ENCODE results near the gene CHCHD4. TPM values are rescaled to one million over a fixed set of nuclear protein-coding genes. Genes with fewer than 3 reads are reported as not detected.
"Not testable (repeated sequence)": the region's sequence is repeated elsewhere in the genome, so short reads cannot be mapped to it uniquely, and the experiment has no call there.

Gene CHCHD4
- total RNA-seq, 3 donors from 2014 or later = 18.6 to 25.4 (median 24.2) TPM

- not testable (repeated sequence) for DNase-seq; H3K27me3 Mint-ChIP-seq (ENCODE audit: low read depth); ATAC-seq; H3K9me3 Mint-ChIP-seq; H3K4me1 Mint-ChIP-seq (ENCODE audit: low read depth); H3K4me3 Mint-ChIP-seq
- peaks cover 26% of the 10 kb centered on the region for H3K36me3 Mint-ChIP-seq (ENCODE audit: insufficient read depth)
These were observed 14.8 kb downstream of the CHCHD4 start for GRCh38 chr3:14109821-14110220.

GRCh38 chr3:14097616-14098391 is 26.9 kb downstream of the CHCHD4 start:
- Mint-ChIP-seq H3K36me3 (ENCODE audit: insufficient read depth) (no peaks in the 10 kb centered on the region), H3K4me1 (ENCODE audit: low read depth) (no peaks in the 10 kb centered on the region), H3K9me3 (peaks cover 11% of the 10 kb centered on the region), H3K27me3 (ENCODE audit: low read depth) (peaks cover 9% of the 10 kb centered on the region), H3K4me3 (no peak overlapping the region)
- DNase-seq (no peak), ATAC-seq (no peak)

- H3K4me1 Mint-ChIP-seq (ENCODE audit: low read depth) = no peaks in the 10 kb centered on the region
- no peak overlapping the region for H3K4me3 Mint-ChIP-seq
- ATAC-seq (no peak), DNase-seq (no peak)
- peaks cover 11% of the 10 kb centered on the region for H3K9me3 Mint-ChIP-seq
- H3K36me3 Mint-ChIP-seq (ENCODE audit: insufficient read depth) = no peaks in the 10 kb centered on the region
- H3K27me3 Mint-ChIP-seq (ENCODE audit: low read depth) = peaks cover 9% of the 10 kb centered on the region
These were observed 27.9 kb downstream of the CHCHD4 start for GRCh38 chr3:14096742-14097141.

- Mint-ChIP-seq H3K27me3 (ENCODE audit: low read depth) (peaks cover 16% of the 10 kb centered on the region), H3K4me3 (no peak overlapping the region), H3K4me1 (ENCODE audit: low read depth) (no peaks in the 10 kb centered on the region), H3K9me3 (peaks cover 11% of the 10 kb centered on the region), H3K36me3 (ENCODE audit: insufficient read depth) (no peaks in the 10 kb centered on the region)
- ATAC-seq (no peak), DNase-seq (no peak)
These were observed 30.8 kb downstream of the CHCHD4 start for GRCh38 chr3:14093831-14094230.

- no peaks in the 10 kb centered on the region for H3K36me3 Mint-ChIP-seq (ENCODE audit: insufficient read depth)
- peaks cover 14% of the 10 kb centered on the region for H3K9me3 Mint-ChIP-seq
- no peak for DNase-seq
- H3K27me3 Mint-ChIP-seq (ENCODE audit: low read depth) = peaks cover 23% of the 10 kb centered on the region
- no peak for ATAC-seq
- no peaks in the 10 kb centered on the region for H3K4me1 Mint-ChIP-seq (ENCODE audit: low read depth)
- H3K4me3 Mint-ChIP-seq = no peak overlapping the region
These were observed 32.2 kb downstream of the CHCHD4 start for GRCh38 chr3:14092464-14092863.

GRCh38 chr3:14091959-14092358 is 32.7 kb downstream of the CHCHD4 start:
- not testable (repeated sequence) for DNase-seq; ATAC-seq; H3K36me3 Mint-ChIP-seq (ENCODE audit: insufficient read depth); H3K4me1 Mint-ChIP-seq (ENCODE audit: low read depth); H3K4me3 Mint-ChIP-seq
- H3K27me3 Mint-ChIP-seq (ENCODE audit: low read depth) = peaks cover 20% of the 10 kb centered on the region
- H3K9me3 Mint-ChIP-seq = peaks cover 14% of the 10 kb centered on the region

- ATAC-seq; H3K36me3 Mint-ChIP-seq (ENCODE audit: insufficient read depth); H3K4me3 Mint-ChIP-seq; DNase-seq; H3K4me1 Mint-ChIP-seq (ENCODE audit: low read depth): not testable (repeated sequence)
- Mint-ChIP-seq H3K9me3 (peaks cover 14% of the 10 kb centered on the region), H3K27me3 (ENCODE audit: low read depth) (peaks cover 17% of the 10 kb centered on the region)
These were observed 37.2 kb downstream of the CHCHD4 start for GRCh38 chr3:14087461-14087860.

GRCh38 chr3:14082108-14082657 is 42.5 kb downstream of the CHCHD4 start:
- H3K4me3 Mint-ChIP-seq = no peak overlapping the region
- H3K27me3 Mint-ChIP-seq (ENCODE audit: low read depth) = no peaks in the 10 kb centered on the region
- no peaks in the 10 kb centered on the region for H3K36me3 Mint-ChIP-seq (ENCODE audit: insufficient read depth)
- H3K4me1 Mint-ChIP-seq (ENCODE audit: low read depth) = peaks cover 6% of the 10 kb centered on the region
- peaks cover 4% of the 10 kb centered on the region for H3K9me3 Mint-ChIP-seq
- ATAC-seq (peak; percentile 91 to 93), DNase-seq (no peak)

- Mint-ChIP-seq H3K4me3 (no peak overlapping the region), H3K27me3 (ENCODE audit: low read depth) (peaks cover 4% of the 10 kb centered on the region), H3K36me3 (ENCODE audit: insufficient read depth) (no peaks in the 10 kb centered on the region), H3K9me3 (peaks cover 4% of the 10 kb centered on the region), H3K4me1 (ENCODE audit: low read depth) (peaks cover 4% of the 10 kb centered on the region)
- DNase-seq (no peak), ATAC-seq (peak; percentile 41 to 51)
These were observed 47.4 kb downstream of the CHCHD4 start for GRCh38 chr3:14077310-14077709.

GRCh38 chr3:14075233-14075632 is 49.4 kb downstream of the CHCHD4 start:
- not testable (repeated sequence) for H3K27me3 Mint-ChIP-seq (ENCODE audit: low read depth); ATAC-seq; H3K36me3 Mint-ChIP-seq (ENCODE audit: insufficient read depth); H3K4me3 Mint-ChIP-seq; DNase-seq; H3K9me3 Mint-ChIP-seq; H3K4me1 Mint-ChIP-seq (ENCODE audit: low read depth)

- Mint-ChIP-seq H3K4me1 (ENCODE audit: low read depth) (no peaks in the 10 kb centered on the region), H3K27me3 (ENCODE audit: low read depth) (peaks cover 10% of the 10 kb centered on the region), H3K9me3 (no peaks in the 10 kb centered on the region), H3K36me3 (ENCODE audit: insufficient read depth) (no peaks in the 10 kb centered on the region), H3K4me3 (no peak overlapping the region)
- ATAC-seq (no peak), DNase-seq (no peak)
These were observed 59.8 kb downstream of the CHCHD4 start for GRCh38 chr3:14064910-14065309.

- ATAC-seq (no peak), DNase-seq (no peak)
- Mint-ChIP-seq H3K27me3 (ENCODE audit: low read depth) (peaks cover 9% of the 10 kb centered on the region), H3K4me1 (ENCODE audit: low read depth) (no peaks in the 10 kb centered on the region), H3K4me3 (no peak overlapping the region), H3K36me3 (ENCODE audit: insufficient read depth) (no peaks in the 10 kb centered on the region), H3K9me3 (no peaks in the 10 kb centered on the region)
These were observed 61.5 kb downstream of the CHCHD4 start for GRCh38 chr3:14063152-14063551.
